Activated CD8-positive, alpha-beta T cell treated with anti-CD3 and anti-CD28 coated beads, Interleukin-2, amount 10 ng/mL, durations not matched to agents 7 days and 5 days (primary cell): ENCODE results near the gene FRMD1. TPM values are rescaled to one million over a fixed set of nuclear protein-coding genes. Genes with fewer than 3 reads are reported as not detected.

Source experiments
- ATAC-seq: fragments of 150-1000 bp; cut with Tn5 transposase; one replicate; pipeline ENCODE4 v1.10.0; 2021; ENCODE audit warnings: moderate library complexity
- CTCF ChIA-PET: fragments of 350-600 bp; sonication (Branson Sonifier 250); formaldehyde crosslinking; loops from one replicate; lab custom pipeline; 2021; ENCODE audit warnings: antibody characterized with exemption; lab: Charles Lee
- POLR2A ChIA-PET: fragments of 350-600 bp; sonication (Branson Sonifier 250); formaldehyde crosslinking; loops from one replicate; lab custom pipeline; 2021; ENCODE audit warnings: antibody characterized with exemption; lab: Charles Lee
- DNase-seq: peaks from one replicate; pipeline ENCODE4 v3.0.0-alpha.2; 2020
- H3K27ac Mint-ChIP-seq: one replicate; pipeline ENCODE4 v1.8.0; 2021; ENCODE audit warnings: mild to moderate bottlenecking, mixed read lengths
- H3K27me3 Mint-ChIP-seq: one replicate; pipeline ENCODE4 v1.8.0; 2021; ENCODE audit warnings: low read depth, mixed read lengths
- H3K36me3 Mint-ChIP-seq: one replicate; pipeline ENCODE4 v1.8.0; 2021; ENCODE audit warnings: low read depth, mixed read lengths
- H3K4me1 Mint-ChIP-seq: one replicate; pipeline ENCODE4 v1.8.0; 2021; ENCODE audit warnings: low read depth, mixed read lengths
- H3K4me3 Mint-ChIP-seq: one replicate; pipeline ENCODE4 v1.8.0; 2021; ENCODE audit warnings: mild to moderate bottlenecking, mixed read lengths
- H3K9me3 Mint-ChIP-seq: one replicate; pipeline ENCODE4 v1.8.0; 2022; ENCODE audit warnings: mixed read lengths; ENCODE audit not compliant: insufficient read depth
- total RNA-seq, 2 experiments: library from RNA; stranded (reverse); gene quantifications; one replicate each; pipeline ENCODE4 v1.2.3, GENCODE V29; 2021

The FRMD1 gene
- total RNA-seq, 2 experiments from 2014 or later: not detected

DNA sequence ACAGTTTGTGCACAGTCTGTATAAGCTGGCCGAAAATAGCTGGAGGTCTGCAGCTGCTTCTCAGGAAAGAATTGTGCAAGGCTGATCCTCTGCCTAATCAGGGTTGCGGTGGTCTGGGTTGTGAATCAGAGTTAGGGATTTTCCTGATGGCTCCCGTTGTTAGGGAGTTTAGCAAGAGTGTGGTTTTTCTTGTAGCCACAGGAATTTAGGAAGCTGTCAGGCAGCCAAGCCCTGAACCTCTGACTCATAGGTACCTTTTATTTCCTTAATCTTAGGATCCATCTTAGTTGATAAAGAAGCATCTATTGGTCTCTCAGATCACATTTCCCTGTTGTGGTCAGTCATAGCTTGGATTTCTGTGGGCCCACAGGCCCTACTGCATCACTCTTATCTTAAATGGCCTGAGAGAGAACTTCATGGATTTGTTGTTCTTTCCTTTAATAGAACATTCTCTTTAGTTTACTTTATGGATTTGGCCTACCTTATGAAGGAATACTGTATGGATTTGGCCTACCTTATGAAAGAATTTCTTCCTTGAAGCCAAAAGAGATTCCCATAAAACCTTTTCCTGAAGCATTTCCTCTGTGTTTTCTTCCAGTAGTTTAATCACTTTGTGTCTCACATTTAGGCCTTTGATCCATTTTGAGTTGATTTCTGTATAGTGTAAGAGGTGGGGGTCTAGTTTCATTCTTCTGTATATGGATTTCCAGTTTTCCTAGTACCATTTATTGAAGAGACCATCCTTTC, 71.2 kb downstream of the FRMD1 start:
- H3K4me3 Mint-ChIP-seq: no peak overlapping the region
- CTCF ChIA-PET: no interaction called here
- H3K27me3 Mint-ChIP-seq: no peaks in the 10 kb centered on the region
- no peak overlapping the region for H3K27ac Mint-ChIP-seq
- H3K9me3 Mint-ChIP-seq: peaks cover 24% of the 10 kb centered on the region
- no peak for DNase-seq
- H3K36me3 Mint-ChIP-seq: peaks cover 2% of the 10 kb centered on the region
- POLR2A ChIA-PET: no interaction called here
- no peaks in the 10 kb centered on the region for H3K4me1 Mint-ChIP-seq
- no peak for ATAC-seq

DNA sequence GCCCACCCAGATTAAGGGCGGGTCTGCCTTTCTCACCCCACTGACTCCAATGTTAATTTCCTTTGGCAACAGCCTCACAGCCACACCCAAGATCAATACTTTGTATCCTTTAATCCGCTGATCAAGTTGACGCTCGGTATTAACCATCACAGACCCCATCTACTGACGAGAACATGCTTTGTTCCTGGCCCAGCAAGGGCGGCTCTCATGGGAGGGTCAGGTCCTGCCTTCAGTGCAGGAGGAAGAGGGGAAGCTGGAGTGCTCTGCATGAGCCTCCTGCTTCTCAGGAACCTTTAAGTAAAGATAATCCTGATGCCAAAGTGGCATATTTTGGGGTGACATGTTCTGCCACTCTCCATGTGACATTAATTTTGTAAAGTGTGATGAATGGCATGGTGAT, 73.2 kb downstream of the FRMD1 start:
- Mint-ChIP-seq H3K27ac (no peak overlapping the region), H3K4me3 (no peak overlapping the region), H3K27me3 (no peaks in the 10 kb centered on the region), H3K9me3 (peaks cover 9% of the 10 kb centered on the region), H3K4me1 (peaks cover 2% of the 10 kb centered on the region), H3K36me3 (peaks cover 1% of the 10 kb centered on the region)
- no peak for ATAC-seq
- no peak for DNase-seq
- CTCF ChIA-PET: no interaction called here
- POLR2A ChIA-PET: no interaction called here

DNA sequence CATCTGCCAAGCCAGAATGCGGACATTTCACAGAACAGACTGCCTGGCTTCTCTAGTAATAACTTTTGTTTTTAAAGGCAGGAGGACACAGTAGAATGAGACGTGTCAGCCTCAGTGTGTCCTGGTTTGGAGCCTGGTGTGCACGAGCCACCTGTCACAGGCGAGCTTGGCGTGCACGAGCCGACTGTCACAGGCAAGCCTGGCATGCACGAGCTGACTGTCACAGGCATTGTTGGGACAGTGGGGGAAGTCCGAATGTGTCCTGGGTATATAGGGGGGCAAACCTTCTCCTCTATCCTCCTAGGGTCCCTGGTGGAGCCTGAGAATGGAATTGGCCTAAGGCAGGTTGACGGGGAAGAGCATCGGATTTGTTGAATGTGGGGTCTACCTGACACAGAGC, 74.1 kb downstream of the FRMD1 start:
- Mint-ChIP-seq H3K4me1 (peaks cover 2% of the 10 kb centered on the region), H3K4me3 (no peak overlapping the region), H3K27ac (no peak overlapping the region), H3K36me3 (no peaks in the 10 kb centered on the region), H3K9me3 (peaks cover 3% of the 10 kb centered on the region), H3K27me3 (no peaks in the 10 kb centered on the region)
- ATAC-seq (no peak), DNase-seq (no peak)
- ChIA-PET POLR2A (no interaction called here), CTCF (no interaction called here)

DNA sequence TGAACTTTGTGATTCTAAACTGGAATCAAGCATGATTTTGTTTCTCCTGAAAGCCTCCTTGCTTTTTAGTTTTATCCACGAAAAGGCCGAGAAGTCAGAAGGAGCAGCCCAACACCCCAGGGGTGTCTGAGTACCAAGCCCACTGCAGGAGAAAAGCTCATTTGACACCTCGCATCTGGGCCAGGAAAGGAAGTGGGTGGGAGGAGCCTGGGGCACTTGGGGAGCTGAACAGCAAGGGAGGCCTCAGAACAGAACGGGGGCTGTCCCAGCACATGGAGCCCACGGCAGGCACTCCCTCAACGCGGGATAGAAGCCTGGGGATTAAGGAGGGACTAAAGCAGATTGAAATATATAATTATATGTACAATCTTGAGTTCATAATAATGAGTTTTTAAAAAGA, 75.0 kb downstream of the FRMD1 start:
- ATAC-seq: no peak
- peaks cover 3% of the 10 kb centered on the region for H3K9me3 Mint-ChIP-seq
- H3K4me3 Mint-ChIP-seq: no peak overlapping the region
- H3K27me3 Mint-ChIP-seq: no peaks in the 10 kb centered on the region
- H3K27ac Mint-ChIP-seq: no peak overlapping the region
- ChIA-PET CTCF (no interaction called here), POLR2A (no interaction called here)
- H3K36me3 Mint-ChIP-seq: no peaks in the 10 kb centered on the region
- peaks cover 2% of the 10 kb centered on the region for H3K4me1 Mint-ChIP-seq
- DNase-seq: no peak

Other genes starting within 250 kb of the FRMD1 start
- gene KIF25, start 81.5 kb downstream of the FRMD1 start, total RNA-seq: not detected
- gene DACT2, start 240.6 kb upstream of the FRMD1 start, total RNA-seq: not detected